ENCODE results near the gene GADD45B. TPM values are rescaled to one million over a fixed set of nuclear protein-coding genes. Genes with fewer than 3 reads are reported as not detected.
A peak's percentile ranks its signal among the peaks of the same experiment; 100 is the strongest.
"Not testable (repeated sequence)": the region's sequence is repeated elsewhere in the genome, so short reads cannot be mapped to it uniquely, and the experiment has no call there.

The GADD45B gene
- polyA plus RNA-seq, 2 donors, result 37.6 to 62.6 TPM

DNA sequence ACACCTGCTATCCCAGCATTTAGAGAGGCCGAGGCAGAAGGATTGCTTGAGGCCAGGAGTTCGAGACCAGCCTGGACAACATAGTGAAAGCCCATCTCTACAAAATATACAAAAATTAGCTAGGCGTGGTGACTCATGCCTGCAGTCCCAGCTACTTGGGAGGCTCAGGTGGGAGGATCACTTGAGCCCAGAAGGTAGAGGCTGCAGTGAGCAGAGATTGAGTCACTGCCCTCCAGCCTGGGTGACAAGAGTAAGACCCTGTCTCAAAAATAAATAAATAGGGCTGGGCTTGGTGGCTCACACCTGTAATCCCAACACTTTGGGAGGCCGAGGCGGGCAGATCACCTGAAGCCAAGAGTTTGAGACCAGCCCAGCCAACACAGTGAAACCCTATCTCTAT, 12.2 kb upstream of the GADD45B start:
- not testable (repeated sequence) for H3K4me1 ChIP-seq (ENCODE audit: control insufficient read depth in 2 of 2, insufficient read depth in 2 of 2, low read length in 1 of 2); H3K4me3 ChIP-seq (ENCODE audit: low read depth in 1 of 2, low read length in 2 of 2); H3K36me3 ChIP-seq (ENCODE audit: control insufficient read depth in 2 of 2, insufficient read depth in 2 of 2, low read length in 1 of 2); H3K27me3 ChIP-seq (ENCODE audit: control insufficient read depth in 1 of 2, insufficient read depth in 2 of 2, low read length in 2 of 2); H3K9me3 ChIP-seq (ENCODE audit: control insufficient read depth in 2 of 2, insufficient read depth in 1 of 2, low read depth in 1 of 2, low read length in 1 of 2); H3K27ac ChIP-seq (ENCODE audit: low read depth in 2 of 2, low read length in 1 of 2)
- 94% methylated on average over 5 of the region's 5 CpGs for WGBS, 2 donors

GRCh38 chr19:2464389-2464788, 11.5 kb upstream of the GADD45B start:
- H3K36me3 ChIP-seq (ENCODE audit: control insufficient read depth in 2 of 2, insufficient read depth in 2 of 2, low read length in 1 of 2), result no peaks in the 10 kb centered on the region
- H3K27ac ChIP-seq (ENCODE audit: low read depth in 2 of 2, low read length in 1 of 2), result no peak overlapping the region
- no peaks in the 10 kb centered on the region for H3K27me3 ChIP-seq (ENCODE audit: control insufficient read depth in 1 of 2, insufficient read depth in 2 of 2, low read length in 2 of 2)
- WGBS, 2 donors, result 79 to 81% methylated on average over 5 of the region's 5 CpGs
- peaks cover 0 to 4% of the 10 kb centered on the region in 2 donors for H3K4me1 ChIP-seq (ENCODE audit: control insufficient read depth in 2 of 2, insufficient read depth in 2 of 2, low read length in 1 of 2)
- no peaks in the 10 kb centered on the region for H3K9me3 ChIP-seq (ENCODE audit: control insufficient read depth in 2 of 2, insufficient read depth in 1 of 2, low read depth in 1 of 2, low read length in 1 of 2)
- no peak overlapping the region for H3K4me3 ChIP-seq (ENCODE audit: low read depth in 1 of 2, low read length in 2 of 2)

- Histone ChIP-seq H3K27ac (ENCODE audit: low read depth in 2 of 2, low read length in 1 of 2) (no peak overlapping the region), H3K4me3 (ENCODE audit: low read depth in 1 of 2, low read length in 2 of 2) (no peak overlapping the region), H3K4me1 (ENCODE audit: control insufficient read depth in 2 of 2, insufficient read depth in 2 of 2, low read length in 1 of 2) (no peaks in the 10 kb centered on the region), H3K27me3 (ENCODE audit: control insufficient read depth in 1 of 2, insufficient read depth in 2 of 2, low read length in 2 of 2) (no peaks in the 10 kb centered on the region), H3K36me3 (ENCODE audit: control insufficient read depth in 2 of 2, insufficient read depth in 2 of 2, low read length in 1 of 2) (no peaks in the 10 kb centered on the region), H3K9me3 (ENCODE audit: control insufficient read depth in 2 of 2, insufficient read depth in 1 of 2, low read depth in 1 of 2, low read length in 1 of 2) (no peaks in the 10 kb centered on the region)
- 80 to 83% methylated on average over 11 to 12 of the region's 12 CpGs for WGBS, 2 donors
Observed at GRCh38 chr19:2468596-2468995, 7.3 kb upstream of the GADD45B start.

DNA sequence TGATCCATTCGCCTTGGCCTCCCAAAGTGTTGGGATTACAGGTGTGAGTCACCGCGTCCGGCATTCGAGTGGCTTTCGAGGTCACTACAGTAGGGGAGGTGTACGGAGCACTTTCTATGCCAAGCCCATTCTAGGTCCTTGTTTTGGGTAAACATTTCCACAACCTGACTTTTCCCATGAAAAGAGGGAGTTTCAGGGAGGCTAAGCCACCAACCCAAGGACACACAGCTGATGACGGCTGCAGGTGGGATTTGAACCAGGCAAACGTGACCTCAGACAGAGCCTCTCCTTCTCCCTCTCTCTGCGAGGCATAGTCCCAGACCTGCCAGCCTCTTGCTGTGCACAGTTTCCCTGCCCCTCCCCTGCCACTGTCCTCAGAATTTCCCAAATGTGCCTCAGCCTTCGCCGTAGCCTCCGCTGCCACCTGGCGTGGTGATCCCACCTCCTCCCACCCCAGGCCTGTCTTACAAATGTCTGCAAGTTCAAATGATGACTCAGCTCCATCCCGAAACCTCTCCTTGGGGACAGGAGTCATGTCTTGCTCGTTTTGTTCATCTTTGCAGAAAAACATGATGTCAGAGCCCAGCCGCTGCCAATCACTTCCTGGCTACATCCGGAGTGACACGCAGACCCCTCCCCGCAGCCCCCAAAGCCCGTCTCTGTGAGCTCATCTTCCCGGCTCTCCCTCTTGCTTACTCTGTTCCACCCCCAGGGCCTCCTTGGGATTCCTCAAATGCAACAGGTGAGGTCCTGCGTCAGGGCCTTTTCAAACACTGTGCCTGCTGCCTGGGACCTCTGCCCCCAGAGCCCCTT, 6.6 kb upstream of the GADD45B start:
- WGBS, 2 donors, result 43 to 50% methylated on average over 23 of the region's 23 CpGs
- no peaks in the 10 kb centered on the region for H3K9me3 ChIP-seq (ENCODE audit: control insufficient read depth in 2 of 2, insufficient read depth in 1 of 2, low read depth in 1 of 2, low read length in 1 of 2)

DNA sequence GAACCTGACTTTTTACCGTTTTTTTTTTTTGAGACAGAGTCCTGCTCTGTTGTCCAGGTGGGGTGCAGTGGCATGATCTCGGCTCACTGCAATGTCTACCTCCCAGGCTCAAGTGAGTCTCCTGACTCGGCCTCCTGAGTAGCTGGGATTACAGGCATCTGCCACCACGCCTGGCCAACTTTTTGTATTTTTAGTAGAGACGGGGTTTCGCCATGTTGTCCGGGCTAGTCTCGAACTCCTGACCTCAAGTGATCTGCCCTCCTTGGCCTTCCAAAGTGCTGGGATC, 6.1 kb upstream of the GADD45B start:
- not testable (repeated sequence) for H3K4me1 ChIP-seq (ENCODE audit: control insufficient read depth in 2 of 2, insufficient read depth in 2 of 2, low read length in 1 of 2); H3K27me3 ChIP-seq (ENCODE audit: control insufficient read depth in 1 of 2, insufficient read depth in 2 of 2, low read length in 2 of 2); H3K4me3 ChIP-seq (ENCODE audit: low read depth in 1 of 2, low read length in 2 of 2); H3K27ac ChIP-seq (ENCODE audit: low read depth in 2 of 2, low read length in 1 of 2); H3K9me3 ChIP-seq (ENCODE audit: control insufficient read depth in 2 of 2, insufficient read depth in 1 of 2, low read depth in 1 of 2, low read length in 1 of 2); H3K36me3 ChIP-seq (ENCODE audit: control insufficient read depth in 2 of 2, insufficient read depth in 2 of 2, low read length in 1 of 2)
- 85 to 87% methylated on average over 8 of the region's 8 CpGs for WGBS, 2 donors

More for the DNA sequence above, 6.6 kb upstream of the GADD45B start:
- no peak overlapping the region for H3K27ac ChIP-seq (ENCODE audit: low read depth in 2 of 2, low read length in 1 of 2)
- no peak overlapping the region for H3K4me3 ChIP-seq (ENCODE audit: low read depth in 1 of 2, low read length in 2 of 2)
- no peaks in the 10 kb centered on the region for H3K36me3 ChIP-seq (ENCODE audit: control insufficient read depth in 2 of 2, insufficient read depth in 2 of 2, low read length in 1 of 2)
- no peaks in the 10 kb centered on the region for H3K27me3 ChIP-seq (ENCODE audit: control insufficient read depth in 1 of 2, insufficient read depth in 2 of 2, low read length in 2 of 2)
- H3K4me1 ChIP-seq (ENCODE audit: control insufficient read depth in 2 of 2, insufficient read depth in 2 of 2, low read length in 1 of 2), result no peaks in the 10 kb centered on the region

GRCh38 chr19:2474232-2475017, 1.5 kb upstream of the GADD45B start:
- Histone ChIP-seq H3K27ac (ENCODE audit: low read depth in 2 of 2, low read length in 1 of 2) (peak overlapping the region; percentile 86 to 87), H3K4me3 (ENCODE audit: low read depth in 1 of 2, low read length in 2 of 2) (peak overlapping the region; percentile 57 to 91), H3K27me3 (ENCODE audit: control insufficient read depth in 1 of 2, insufficient read depth in 2 of 2, low read length in 2 of 2) (no peaks in the 10 kb centered on the region), H3K9me3 (ENCODE audit: control insufficient read depth in 2 of 2, insufficient read depth in 1 of 2, low read depth in 1 of 2, low read length in 1 of 2) (no peaks in the 10 kb centered on the region), H3K36me3 (ENCODE audit: control insufficient read depth in 2 of 2, insufficient read depth in 2 of 2, low read length in 1 of 2) (no peaks in the 10 kb centered on the region), H3K4me1 (ENCODE audit: control insufficient read depth in 2 of 2, insufficient read depth in 2 of 2, low read length in 1 of 2) (peaks cover 0 to 5% of the 10 kb centered on the region in 2 donors)
- 5 to 6% methylated on average over 58 to 60 of the region's 60 CpGs for WGBS, 2 donors

DNA sequence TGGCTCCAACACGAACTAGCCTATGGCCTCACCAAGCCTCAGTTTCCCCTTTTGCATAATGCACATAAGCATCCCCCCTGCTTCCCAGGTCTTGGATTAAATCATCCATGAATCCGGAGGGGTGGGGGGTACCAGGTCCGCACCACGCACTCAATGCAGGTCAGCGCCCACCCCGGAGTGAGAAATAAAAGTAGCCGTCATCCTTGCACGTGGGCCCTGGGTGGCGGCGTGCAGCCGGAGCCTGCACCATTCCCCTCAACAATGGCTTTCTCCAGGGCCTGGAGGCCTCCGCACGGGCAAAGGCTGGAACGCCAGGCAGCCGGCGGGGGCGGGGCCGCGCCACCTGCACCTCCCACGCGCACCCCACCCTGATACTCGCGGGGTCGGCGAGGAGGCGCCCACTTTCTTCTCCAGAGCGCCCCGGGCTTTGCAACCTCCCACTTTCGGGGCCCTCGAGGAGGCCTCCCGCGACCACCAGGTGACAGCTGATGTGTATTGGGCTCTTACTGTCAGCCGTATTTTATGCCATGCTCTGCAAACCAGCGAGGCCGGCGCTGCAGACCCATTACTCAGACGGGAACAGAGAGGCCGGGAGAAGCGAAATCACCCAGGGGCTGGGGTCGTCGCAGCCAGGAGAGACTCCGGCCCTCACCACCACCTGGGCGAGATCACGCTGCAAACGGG, 767 bp upstream of the GADD45B start:
- WGBS, 2 donors, result 1% methylated on average over 45 of the region's 45 CpGs
- Histone ChIP-seq H3K27me3 (ENCODE audit: control insufficient read depth in 1 of 2, insufficient read depth in 2 of 2, low read length in 2 of 2) (no peaks in the 10 kb centered on the region), H3K9me3 (ENCODE audit: control insufficient read depth in 2 of 2, insufficient read depth in 1 of 2, low read depth in 1 of 2, low read length in 1 of 2) (no peaks in the 10 kb centered on the region), H3K27ac (ENCODE audit: low read depth in 2 of 2, low read length in 1 of 2) (peak overlapping the region; percentile 86 to 87), H3K4me1 (ENCODE audit: control insufficient read depth in 2 of 2, insufficient read depth in 2 of 2, low read length in 1 of 2) (peaks cover 0 to 5% of the 10 kb centered on the region in 2 donors), H3K4me3 (ENCODE audit: low read depth in 1 of 2, low read length in 2 of 2) (peak overlapping the region; percentile 57 to 91), H3K36me3 (ENCODE audit: control insufficient read depth in 2 of 2, insufficient read depth in 2 of 2, low read length in 1 of 2) (no peaks in the 10 kb centered on the region)

DNA sequence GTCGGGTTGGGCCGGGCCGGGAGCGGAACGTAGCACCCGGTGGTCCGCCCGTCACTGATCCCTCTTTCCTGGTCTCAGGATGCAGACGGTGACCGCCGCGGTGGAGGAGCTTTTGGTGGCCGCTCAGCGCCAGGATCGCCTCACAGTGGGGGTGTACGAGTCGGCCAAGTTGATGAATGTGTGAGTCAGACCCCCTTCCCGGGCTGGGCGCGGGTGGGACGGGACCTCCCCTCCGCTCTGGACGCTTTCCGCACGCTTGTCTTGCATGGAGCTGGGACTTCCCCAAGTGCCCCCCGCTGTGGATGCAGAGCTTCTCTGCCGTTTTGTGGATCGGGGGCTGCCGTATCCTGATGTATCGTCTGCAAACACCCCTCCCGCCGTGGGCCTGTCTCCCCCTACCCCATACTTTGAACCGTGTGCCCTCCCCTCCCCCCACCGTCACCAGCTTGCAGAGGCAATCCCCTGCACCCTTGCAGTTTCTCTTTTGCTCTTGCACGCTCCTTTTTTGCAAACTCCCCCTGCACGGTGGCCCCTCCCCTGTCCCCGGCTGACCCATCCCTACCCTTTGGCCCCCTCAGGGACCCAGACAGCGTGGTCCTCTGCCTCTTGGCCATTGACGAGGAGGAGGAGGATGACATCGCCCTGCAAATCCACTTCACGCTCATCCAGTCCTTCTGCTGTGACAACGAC, 669 bp downstream of the GADD45B start:
- Histone ChIP-seq H3K27me3 (ENCODE audit: control insufficient read depth in 1 of 2, insufficient read depth in 2 of 2, low read length in 2 of 2) (no peaks in the 10 kb centered on the region), H3K9me3 (ENCODE audit: control insufficient read depth in 2 of 2, insufficient read depth in 1 of 2, low read depth in 1 of 2, low read length in 1 of 2) (peaks cover 0 to 2% of the 10 kb centered on the region in 2 donors), H3K4me1 (ENCODE audit: control insufficient read depth in 2 of 2, insufficient read depth in 2 of 2, low read length in 1 of 2) (peaks cover 0 to 5% of the 10 kb centered on the region in 2 donors), H3K27ac (ENCODE audit: low read depth in 2 of 2, low read length in 1 of 2) (peak overlapping the region; percentile 94 to 97), H3K36me3 (ENCODE audit: control insufficient read depth in 2 of 2, insufficient read depth in 2 of 2, low read length in 1 of 2) (no peaks in the 10 kb centered on the region), H3K4me3 (ENCODE audit: low read depth in 1 of 2, low read length in 2 of 2) (peak overlapping the region; percentile 90 to 91)
- 1% methylated on average over 41 to 42 of the region's 42 CpGs for WGBS, 2 donors

DNA sequence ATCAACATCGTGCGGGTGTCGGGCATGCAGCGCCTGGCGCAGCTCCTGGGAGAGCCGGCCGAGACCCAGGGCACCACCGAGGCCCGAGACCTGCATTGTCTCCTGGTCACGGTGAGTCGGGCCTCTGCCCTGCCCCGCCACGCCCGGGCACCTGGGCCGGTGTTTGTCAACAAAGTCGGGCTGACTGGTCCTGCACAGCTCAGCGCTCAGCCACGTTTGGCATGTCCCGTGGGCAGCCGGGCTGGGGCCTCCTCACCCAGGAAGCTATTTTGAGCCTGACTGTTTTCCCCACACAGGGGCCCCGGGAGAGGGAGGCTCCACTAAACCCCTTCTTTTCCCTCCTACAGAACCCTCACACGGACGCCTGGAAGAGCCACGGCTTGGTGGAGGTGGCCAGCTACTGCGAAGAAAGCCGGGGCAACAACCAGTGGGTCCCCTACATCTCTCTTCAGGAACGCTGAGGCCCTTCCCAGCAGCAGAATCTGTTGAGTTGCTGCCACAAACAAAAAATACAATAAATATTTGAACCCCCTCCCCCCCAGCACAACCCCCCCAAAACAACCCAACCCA, 1.3 kb downstream of the GADD45B start:
- no peaks in the 10 kb centered on the region for H3K27me3 ChIP-seq (ENCODE audit: control insufficient read depth in 1 of 2, insufficient read depth in 2 of 2, low read length in 2 of 2)
- H3K4me1 ChIP-seq (ENCODE audit: control insufficient read depth in 2 of 2, insufficient read depth in 2 of 2, low read length in 1 of 2), result peaks cover 0 to 5% of the 10 kb centered on the region in 2 donors
- peaks cover 0 to 4% of the 10 kb centered on the region in 2 donors for H3K9me3 ChIP-seq (ENCODE audit: control insufficient read depth in 2 of 2, insufficient read depth in 1 of 2, low read depth in 1 of 2, low read length in 1 of 2)
- H3K4me3 ChIP-seq (ENCODE audit: low read depth in 1 of 2, low read length in 2 of 2), result peak overlapping the region; percentile 90 to 91
- peak overlapping the region; percentile 94 to 97 for H3K27ac ChIP-seq (ENCODE audit: low read depth in 2 of 2, low read length in 1 of 2)
- WGBS, 2 donors, result 6 to 10% methylated on average over 27 of the region's 27 CpGs
- no peaks in the 10 kb centered on the region for H3K36me3 ChIP-seq (ENCODE audit: control insufficient read depth in 2 of 2, insufficient read depth in 2 of 2, low read length in 1 of 2)

All from esophagus (tissue), 2 donors.